Lower lobe of right lung (tissue), 2 donors: ENCODE measurements around the gene GTF2A2. TPM values are rescaled to one million over a fixed set of nuclear protein-coding genes. Genes with fewer than 3 reads are reported as not detected.
A peak's percentile ranks its signal among the peaks of the same experiment; 100 is the strongest.

ENCODE experiments used
- ATAC-seq, 2 donors: fragments of 200-7000 bp; cut with Tn5 transposase; one replicate each; pipeline ENCODE4 v1.9.1; 2020 to 2022; ENCODE audit warnings: mild to moderate bottlenecking in 2 of 2, moderate library complexity in 2 of 2
- DNase-seq: peaks from one replicate; pipeline ENCODE4 v3.0.0-alpha.2; 2020
- H3K27ac ChIP-seq: fragments of 200-600 bp; one replicate; pipeline ENCODE4 v1.8.0; 2022
- H3K27me3 ChIP-seq: fragments of 200-600 bp; one replicate; pipeline ENCODE4 v1.8.0; 2022; ENCODE audit warnings: low read depth
- H3K36me3 ChIP-seq: fragments of 200-600 bp; one replicate; pipeline ENCODE4 v1.8.0; 2022; ENCODE audit warnings: mild to moderate bottlenecking
- H3K4me1 ChIP-seq: fragments of 200-600 bp; one replicate; pipeline ENCODE4 v1.8.0; 2022
- H3K4me3 ChIP-seq: fragments of 200-600 bp; one replicate; pipeline ENCODE4 v1.8.0; 2022; ENCODE audit warnings: mild to moderate bottlenecking
- H3K9me3 ChIP-seq: fragments of 200-600 bp; one replicate; pipeline ENCODE4 v1.8.0; 2022
- intact Hi-C: fragments of 100-400 bp; cut with DNase I; formaldehyde crosslinking; loops from one replicate; pipeline ENCODE4 v1.11.0; 2022
- total RNA-seq: library from RNA; stranded (reverse); fragmentation: NEBNext Ultra II Directional; extraction: Animal tissue kit (Norgen Biotek cat#: 25700); gene quantifications from one replicate; pipeline ENCODE4 v1.2.1, GENCODE V29; 2021
- TF ChIP-seq, protein P1 (sequence below): fragments of 200-600 bp; IDR thresholded peaks from one replicate; pipeline ENCODE4 v1.8.0; 2022; ENCODE audit warnings: antibody characterized with exemption, mild to moderate bottlenecking
- donor health status: DM: no; HTN: yes; CAD: no; lungs with severe emphysema.

The GTF2A2 gene
- total RNA-seq, 1 donor from 2014 or later: 89.4 TPM

DNA sequence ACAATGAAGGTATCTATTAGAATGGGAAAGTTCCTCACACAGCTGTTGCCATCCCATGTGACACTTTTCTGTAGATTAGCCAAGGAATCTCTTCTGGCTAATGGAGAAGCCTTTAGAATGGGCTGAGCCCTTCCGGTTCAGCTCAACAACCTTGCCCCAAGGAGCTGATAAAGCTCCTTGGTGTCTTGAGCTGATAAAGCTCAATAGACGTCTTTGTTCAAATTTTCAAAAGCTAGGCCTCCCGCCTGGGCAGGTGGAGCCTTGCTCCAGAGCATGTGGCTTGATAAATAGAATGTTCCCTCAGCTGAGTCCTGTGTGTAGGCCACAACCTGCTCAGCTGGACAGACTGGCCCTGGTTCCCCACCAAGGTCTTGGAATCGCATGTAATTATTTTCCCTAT is 39.0 kb upstream of the GTF2A2 start:
- Histone ChIP-seq H3K4me1 (no peaks in the 10 kb centered on the region), H3K4me3 (no peak overlapping the region), H3K27ac (no peak overlapping the region), H3K27me3 (no peaks in the 10 kb centered on the region), H3K9me3 (no peaks in the 10 kb centered on the region), H3K36me3 (no peaks in the 10 kb centered on the region)
- no peak for DNase-seq
- intact Hi-C loops: no loop called here
- TF ChIP-seq, protein P1, sequence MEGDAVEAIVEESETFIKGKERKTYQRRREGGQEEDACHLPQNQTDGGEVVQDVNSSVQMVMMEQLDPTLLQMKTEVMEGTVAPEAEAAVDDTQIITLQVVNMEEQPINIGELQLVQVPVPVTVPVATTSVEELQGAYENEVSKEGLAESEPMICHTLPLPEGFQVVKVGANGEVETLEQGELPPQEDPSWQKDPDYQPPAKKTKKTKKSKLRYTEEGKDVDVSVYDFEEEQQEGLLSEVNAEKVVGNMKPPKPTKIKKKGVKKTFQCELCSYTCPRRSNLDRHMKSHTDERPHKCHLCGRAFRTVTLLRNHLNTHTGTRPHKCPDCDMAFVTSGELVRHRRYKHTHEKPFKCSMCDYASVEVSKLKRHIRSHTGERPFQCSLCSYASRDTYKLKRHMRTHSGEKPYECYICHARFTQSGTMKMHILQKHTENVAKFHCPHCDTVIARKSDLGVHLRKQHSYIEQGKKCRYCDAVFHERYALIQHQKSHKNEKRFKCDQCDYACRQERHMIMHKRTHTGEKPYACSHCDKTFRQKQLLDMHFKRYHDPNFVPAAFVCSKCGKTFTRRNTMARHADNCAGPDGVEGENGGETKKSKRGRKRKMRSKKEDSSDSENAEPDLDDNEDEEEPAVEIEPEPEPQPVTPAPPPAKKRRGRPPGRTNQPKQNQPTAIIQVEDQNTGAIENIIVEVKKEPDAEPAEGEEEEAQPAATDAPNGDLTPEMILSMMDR: no peak
- ATAC-seq: no peak

- ATAC-seq: no peak
- Histone ChIP-seq H3K36me3 (no peaks in the 10 kb centered on the region), H3K4me1 (no peaks in the 10 kb centered on the region), H3K4me3 (no peak overlapping the region), H3K9me3 (no peaks in the 10 kb centered on the region), H3K27ac (no peak overlapping the region), H3K27me3 (no peaks in the 10 kb centered on the region)
- no peak for DNase-seq
- TF ChIP-seq, protein P1: no peak
- intact Hi-C loops: no loop called here
Observed at GRCh38 chr15:59694779-59695178, 37.5 kb upstream of the GTF2A2 start.

DNA sequence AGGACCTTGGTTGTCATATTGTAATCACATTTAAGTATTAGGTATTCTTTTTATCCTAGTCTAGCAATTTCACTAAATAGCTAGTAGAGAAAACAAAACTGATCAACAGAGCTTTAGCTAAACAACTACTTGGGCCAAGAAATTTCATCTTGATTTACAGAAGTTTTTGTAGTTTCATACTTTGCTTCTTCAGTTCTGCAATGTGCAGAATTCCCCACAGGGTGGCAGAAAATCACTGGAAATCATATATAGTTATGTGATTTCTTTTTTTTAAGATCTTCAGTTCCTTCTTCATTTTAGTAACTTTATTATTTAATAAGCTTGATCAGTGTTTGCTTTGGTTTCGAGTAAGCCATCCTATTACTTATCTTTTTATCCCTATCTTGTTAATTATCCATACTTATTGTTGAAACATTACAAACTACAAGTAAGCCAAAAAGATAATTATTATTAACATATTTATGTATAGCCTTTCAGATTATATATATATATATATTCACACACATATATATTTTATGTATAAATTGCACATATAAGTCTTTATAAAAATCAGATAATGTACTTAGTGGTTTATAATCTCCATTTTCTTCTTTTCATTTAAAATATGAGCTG is 34.0 kb upstream of the GTF2A2 start:
- Histone ChIP-seq H3K27ac (no peak overlapping the region), H3K4me3 (no peak overlapping the region), H3K4me1 (peaks cover 17% of the 10 kb centered on the region), H3K9me3 (no peaks in the 10 kb centered on the region), H3K27me3 (no peaks in the 10 kb centered on the region), H3K36me3 (no peaks in the 10 kb centered on the region)
- ATAC-seq (no peak), DNase-seq (no peak)
- TF ChIP-seq, protein P1: peak; percentile 69
- intact Hi-C loops: no loop called here

DNA sequence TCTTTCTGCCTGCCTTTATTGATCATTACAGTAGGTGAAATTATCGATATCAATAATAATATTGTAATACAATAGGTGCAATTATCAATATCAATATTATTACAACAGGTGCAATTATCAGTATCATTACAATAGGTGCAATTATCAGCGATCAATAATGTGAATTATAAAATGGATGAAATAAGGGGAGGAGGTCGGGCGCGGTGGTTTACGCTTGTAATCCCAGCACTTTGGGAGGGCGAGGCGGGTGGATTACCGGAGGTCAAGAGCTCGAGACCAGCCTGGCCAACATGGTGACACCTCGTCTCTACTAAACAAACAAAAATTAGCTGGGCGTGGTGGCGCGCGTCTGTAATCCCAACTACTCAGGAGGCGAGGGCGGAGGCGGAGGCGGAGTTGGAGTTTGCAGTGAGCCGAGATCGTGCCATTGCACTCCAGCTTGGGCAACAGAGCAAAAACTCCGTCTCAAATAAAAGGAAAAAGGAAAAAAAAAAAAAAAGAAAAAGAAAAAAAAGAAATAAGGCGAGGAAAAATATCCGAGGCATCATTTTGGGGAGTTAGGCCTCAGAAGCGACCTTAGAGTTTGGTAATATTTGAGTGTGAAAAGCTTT is 32.4 kb upstream of the GTF2A2 start:
- intact Hi-C loops: no loop called here
- ATAC-seq (peak; percentile 79 to 84), DNase-seq (peak; percentile 96)
- H3K9me3 ChIP-seq: no peaks in the 10 kb centered on the region
- H3K4me3 ChIP-seq: peak overlapping the region; percentile 89
- H3K36me3 ChIP-seq: no peaks in the 10 kb centered on the region
- peak overlapping the region; percentile 100 for H3K27ac ChIP-seq
- TF ChIP-seq, protein P1: no peak
- peaks cover 33% of the 10 kb centered on the region for H3K4me1 ChIP-seq
- H3K27me3 ChIP-seq: no peaks in the 10 kb centered on the region

DNA sequence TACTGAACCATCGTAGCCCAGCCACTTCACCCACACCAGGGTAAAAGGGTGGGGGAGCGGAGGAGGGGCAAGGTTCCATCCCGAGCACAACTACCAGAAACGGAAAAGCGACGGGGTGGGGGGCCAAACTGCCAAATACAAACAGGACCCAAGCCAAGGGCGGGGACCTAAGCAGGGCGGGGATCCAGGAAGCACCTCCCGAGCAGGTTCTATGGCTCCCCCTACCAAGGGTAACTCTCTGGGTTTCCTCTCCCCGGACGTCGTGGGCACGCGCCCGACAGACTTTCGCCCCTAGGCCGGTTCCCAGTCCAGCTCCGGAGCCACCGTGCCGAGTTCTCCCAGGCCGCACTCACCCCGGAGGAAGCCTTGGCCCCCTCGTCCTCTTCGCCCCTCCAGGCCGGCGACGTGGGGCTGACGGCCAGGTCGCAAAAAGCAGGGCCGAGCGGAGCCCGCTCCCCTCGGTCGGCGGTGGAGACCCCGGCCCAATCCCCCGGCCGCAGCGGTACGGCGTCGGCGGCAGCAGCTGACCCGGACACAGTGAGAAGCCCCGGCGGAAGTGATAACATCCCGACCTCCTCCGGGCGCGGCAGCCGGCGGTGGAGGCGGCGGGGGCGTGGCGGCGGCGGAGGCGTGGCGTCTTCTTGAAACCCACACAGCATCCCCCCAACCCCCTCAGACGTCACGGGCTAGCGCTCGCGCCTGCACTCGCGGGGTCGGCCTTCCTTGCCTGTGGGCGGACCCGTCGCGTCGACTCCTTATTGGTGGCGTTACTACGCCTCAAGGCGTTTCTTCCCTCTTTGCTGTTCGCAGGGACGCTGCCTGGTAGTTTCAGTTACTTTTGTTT is 31.7 kb upstream of the GTF2A2 start, which contains the start of gene BNIP2:
Gene BNIP2 (minus strand): TSS at position 539 of the 844 bp plus-strand sequence. CDS start 6,863 bp downstream, outside the sequence.
- intact Hi-C loops: no loop called here
- peaks cover 40% of the 10 kb centered on the region for H3K4me1 ChIP-seq

More for the DNA sequence above, 31.7 kb upstream of the GTF2A2 start, which contains the start of gene BNIP2:
- Histone ChIP-seq H3K9me3 (no peaks in the 10 kb centered on the region), H3K4me3 (peak within 1 kb of the TSS; percentile 89), H3K27ac (peak within 1 kb of the TSS; percentile 100), H3K36me3 (no peaks in the 10 kb centered on the region), H3K27me3 (no peaks in the 10 kb centered on the region)
- TF ChIP-seq, protein P1: no peak
- peak; percentile 100 for DNase-seq
- ATAC-seq: peak; percentile 97 to 98
